Measurements from ENCODE around the gene TSC2. TPM values are rescaled to one million over a fixed set of nuclear protein-coding genes. Genes with fewer than 3 reads are reported as not detected.

Gene TSC2
- total RNA-seq, 6 donors from 2014 or later, result 47.3 to 296 (median 118) TPM

- ATAC-seq (ENCODE audit: low FRiP score in 2 of 2) (no peak), DNase-seq (peak in 1 of 2 donors; percentile 71)
- Histone ChIP-seq H3K27me3 (no peaks in the 10 kb centered on the region), H3K4me3 (no peak overlapping the region), H3K27ac (no peak overlapping the region), H3K4me1 (peaks cover 8 to 18% (median 14%) of the 10 kb centered on the region in 4 donors), H3K9me3 (no peaks in the 10 kb centered on the region), H3K36me3 (peaks cover 6 to 99% (median 87%) of the 10 kb centered on the region in 4 donors)
- TF ChIP-seq EP300 (IDR thresholded peaks at IDR 0.05), result no peak
- no peak for TF ChIP-seq CTCF (IDR thresholded peaks at IDR 0.05)
- no peak for TF ChIP-seq POLR2AphosphoS5 (IDR thresholded peaks at IDR 0.05)
- TF ChIP-seq POLR2A (IDR thresholded peaks at IDR 0.05), result no peak
- 94 to 95% methylated on average over 8 to 21 of the region's 21 CpGs for WGBS, 2 donors
Measured at GRCh38 chr16:2077696-2078095, 29.9 kb downstream of the TSC2 start.

GRCh38 chr16:2078096-2078495, 30.3 kb downstream of the TSC2 start:
- Histone ChIP-seq H3K9me3 (no peaks in the 10 kb centered on the region), H3K27ac (no peak overlapping the region), H3K36me3 (peaks cover 3 to 99% (median 85%) of the 10 kb centered on the region in 4 donors), H3K4me3 (no peak overlapping the region), H3K4me1 (peaks cover 12 to 22% (median 18%) of the 10 kb centered on the region in 4 donors), H3K27me3 (no peaks in the 10 kb centered on the region)
- TF ChIP-seq POLR2A (IDR thresholded peaks at IDR 0.05), result no peak
- TF ChIP-seq POLR2AphosphoS5 (IDR thresholded peaks at IDR 0.05), result no peak
- no peak for TF ChIP-seq CTCF (IDR thresholded peaks at IDR 0.05)
- TF ChIP-seq EP300 (IDR thresholded peaks at IDR 0.05), result no peak
- DNase-seq, result peak in 1 of 2 donors; percentile 47
- 90 to 97% methylated on average over 2 to 6 of the region's 7 CpGs for WGBS, 2 donors
- ATAC-seq (ENCODE audit: low FRiP score in 2 of 2), result no peak

GRCh38 chr16:2078691-2079090, 30.9 kb downstream of the TSC2 start:
- 87 to 96% methylated on average over 10 to 23 of the region's 23 CpGs for WGBS, 2 donors
- Histone ChIP-seq H3K36me3 (peaks cover 3 to 97% (median 83%) of the 10 kb centered on the region in 4 donors), H3K27ac (no peak overlapping the region), H3K4me1 (peaks cover 18 to 27% (median 23%) of the 10 kb centered on the region in 4 donors), H3K4me3 (no peak overlapping the region), H3K27me3 (no peaks in the 10 kb centered on the region), H3K9me3 (no peaks in the 10 kb centered on the region)
- DNase-seq (peak in 1 of 2 donors; percentile 72), ATAC-seq (ENCODE audit: low FRiP score in 2 of 2) (no peak)
- TF ChIP-seq CTCF (IDR thresholded peaks at IDR 0.05) (no peak), POLR2AphosphoS5 (IDR thresholded peaks at IDR 0.05) (no peak), EP300 (IDR thresholded peaks at IDR 0.05) (no peak), POLR2A (IDR thresholded peaks at IDR 0.05) (no peak)

- WGBS, 2 donors, result 97% methylated on average over 11 to 30 of the region's 30 CpGs
- H3K36me3 ChIP-seq, result peaks cover 2 to 97% (median 81%) of the 10 kb centered on the region in 4 donors
- H3K4me3 ChIP-seq, result no peak overlapping the region
- H3K27me3 ChIP-seq, result no peaks in the 10 kb centered on the region
- TF ChIP-seq EP300 (IDR thresholded peaks at IDR 0.05) (no peak), CTCF (IDR thresholded peaks at IDR 0.05) (no peak), POLR2AphosphoS5 (IDR thresholded peaks at IDR 0.05) (no peak)
- no peak overlapping the region for H3K27ac ChIP-seq
- no peaks in the 10 kb centered on the region for H3K9me3 ChIP-seq
- H3K4me1 ChIP-seq, result peaks cover 19 to 31% (median 24%) of the 10 kb centered on the region in 4 donors
- DNase-seq, result peak in 1 of 2 donors; percentile 78
- no peak for ATAC-seq (ENCODE audit: low FRiP score in 2 of 2)
Measured at GRCh38 chr16:2079311-2079800, 31.6 kb downstream of the TSC2 start.

- ATAC-seq (ENCODE audit: low FRiP score in 2 of 2) (no peak), DNase-seq (peak in 1 of 2 donors; percentile 76)
- H3K4me1 ChIP-seq, result peaks cover 19 to 31% (median 24%) of the 10 kb centered on the region in 4 donors
- WGBS, 2 donors, result 84 to 95% methylated on average over 3 to 11 of the region's 16 CpGs
- no peaks in the 10 kb centered on the region for H3K9me3 ChIP-seq
- H3K27me3 ChIP-seq, result no peaks in the 10 kb centered on the region
- H3K27ac ChIP-seq, result no peak overlapping the region
- TF ChIP-seq EP300 (IDR thresholded peaks at IDR 0.05) (no peak), POLR2A (IDR thresholded peaks at IDR 0.05) (no peak), POLR2AphosphoS5 (IDR thresholded peaks at IDR 0.05) (no peak), CTCF (IDR thresholded peaks at IDR 0.05) (no peak)
- peaks cover 0 to 97% (median 81%) of the 10 kb centered on the region in 4 donors for H3K36me3 ChIP-seq
- no peak overlapping the region for H3K4me3 ChIP-seq
Measured at GRCh38 chr16:2079991-2080390, 32.2 kb downstream of the TSC2 start.

All from upper lobe of left lung (tissue), 6 donors.